ENCODE measurements around the gene DUOX2. TPM values are rescaled to one million over a fixed set of nuclear protein-coding genes. Genes with fewer than 3 reads are reported as not detected.

Gene DUOX2
- total RNA-seq, 2 donors from 2014 or later, result 0.08 to 0.11 TPM

DNA sequence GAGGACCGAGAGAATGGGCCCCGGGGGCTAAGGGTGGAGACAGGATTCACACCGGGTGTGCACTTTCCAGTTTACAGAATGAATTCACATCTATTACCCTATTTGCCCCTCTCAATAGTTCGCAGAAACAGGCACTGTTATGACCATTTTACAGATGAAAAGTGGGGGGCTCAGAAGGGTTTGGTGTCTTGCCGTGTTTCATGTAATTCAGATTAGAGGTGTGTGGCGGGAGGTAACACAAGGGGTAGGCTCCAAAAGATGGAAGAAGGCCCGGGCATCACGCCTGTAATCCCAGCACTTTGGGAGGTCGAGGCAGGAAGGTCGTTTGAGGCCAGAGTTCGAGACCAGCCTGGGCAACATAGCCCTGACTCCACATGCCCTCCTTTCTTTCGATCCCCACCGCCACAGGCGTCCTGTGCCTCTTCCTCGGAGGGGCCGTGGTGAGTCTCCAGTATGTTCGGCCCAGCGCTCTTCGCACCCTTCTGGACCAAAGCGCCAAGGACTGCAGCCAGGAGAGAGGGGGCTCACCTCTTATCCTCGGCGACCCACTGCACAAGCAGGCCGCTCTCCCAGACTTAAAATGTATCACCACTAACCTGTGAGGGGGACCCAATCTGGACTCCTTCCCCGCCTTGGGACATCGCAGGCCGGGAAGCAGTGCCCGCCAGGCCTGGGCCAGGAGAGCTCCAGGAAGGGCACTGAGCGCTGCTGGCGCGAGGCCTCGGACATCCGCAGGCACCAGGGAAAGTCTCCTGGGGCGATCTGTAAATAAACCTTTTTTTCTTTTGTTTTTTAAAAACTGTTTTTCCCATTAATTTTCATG lies 3.5 kb upstream of the DUOX2 start:
- peak overlapping the region; percentile 16 to 32 for H3K4me3 ChIP-seq
- H3K36me3 ChIP-seq, result no peaks in the 10 kb centered on the region
- no peak for DNase-seq (ENCODE audit: low spot score)
- no peak overlapping the region for H3K27ac ChIP-seq
- peaks cover 17 to 20% of the 10 kb centered on the region in 2 donors for H3K27me3 ChIP-seq
- no peak for TF ChIP-seq CTCF (IDR thresholded peaks at IDR 0.05)
- H3K4me1 ChIP-seq, result peaks cover 0 to 32% of the 10 kb centered on the region in 2 donors
- no peaks in the 10 kb centered on the region for H3K9me3 ChIP-seq

- peaks cover 17 to 22% of the 10 kb centered on the region in 2 donors for H3K27me3 ChIP-seq
- no peak overlapping the region for H3K27ac ChIP-seq
- H3K36me3 ChIP-seq, result no peaks in the 10 kb centered on the region
- TF ChIP-seq CTCF (IDR thresholded peaks at IDR 0.05), result no peak
- DNase-seq (ENCODE audit: low spot score), result no peak
- H3K4me1 ChIP-seq, result peaks cover 0 to 39% of the 10 kb centered on the region in 2 donors
- no peak overlapping the region for H3K4me3 ChIP-seq
- no peaks in the 10 kb centered on the region for H3K9me3 ChIP-seq
Observed at GRCh38 chr15:45116482-45117307, 2.7 kb upstream of the DUOX2 start.

DNA sequence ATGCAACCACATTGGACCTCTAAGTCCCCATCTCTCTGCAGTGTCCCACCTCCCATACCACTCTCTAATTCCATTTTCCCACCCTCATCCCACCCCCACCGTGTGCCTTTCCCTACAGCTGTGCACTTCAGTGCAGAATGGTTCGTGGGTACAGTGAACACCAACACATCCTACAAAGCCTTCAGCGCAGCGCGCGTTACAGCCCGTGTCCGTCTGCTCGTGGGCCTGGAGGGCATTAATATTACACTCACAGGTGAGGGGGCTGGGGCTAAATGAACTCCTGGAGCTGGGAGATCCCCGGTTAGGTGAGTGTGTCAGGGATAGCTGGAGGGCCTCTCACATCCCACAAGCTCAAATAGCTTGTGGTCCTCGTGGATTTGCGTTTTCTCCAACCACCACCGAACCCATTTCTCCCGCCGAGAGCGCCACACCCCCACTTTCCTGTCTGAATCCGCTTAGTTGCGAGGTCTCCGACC lies 2.1 kb upstream of the DUOX2 start:
- DNase-seq (ENCODE audit: low spot score), result no peak
- TF ChIP-seq CTCF (IDR thresholded peaks at IDR 0.05), result no peak
- peaks cover 17 to 22% of the 10 kb centered on the region in 2 donors for H3K27me3 ChIP-seq
- H3K4me1 ChIP-seq, result peaks cover 0 to 39% of the 10 kb centered on the region in 2 donors
- H3K9me3 ChIP-seq, result no peaks in the 10 kb centered on the region
- no peaks in the 10 kb centered on the region for H3K36me3 ChIP-seq
- H3K4me3 ChIP-seq, result no peak overlapping the region
- no peak overlapping the region for H3K27ac ChIP-seq

- H3K27me3 ChIP-seq, result peaks cover 17 to 22% of the 10 kb centered on the region in 2 donors
Observed at GRCh38 chr15:45115312-45115820, 1.4 kb upstream of the DUOX2 start.

DNA sequence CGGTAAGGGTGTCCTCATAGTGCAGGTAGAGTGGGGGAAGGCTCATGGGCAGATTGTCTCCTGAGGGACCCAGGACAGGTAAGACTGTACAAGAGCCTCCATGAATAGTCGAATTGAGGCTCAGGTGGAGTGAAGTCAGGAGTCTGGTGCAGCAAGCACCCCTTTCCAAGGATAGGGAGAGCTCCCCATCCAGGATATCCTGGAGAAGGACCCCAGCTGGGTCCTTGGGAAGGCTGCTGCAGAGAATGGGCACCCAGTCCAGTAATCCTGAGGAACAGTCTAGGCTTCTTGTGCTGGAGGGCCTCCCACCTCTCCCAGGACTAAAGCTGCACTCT lies 746 bp upstream of the DUOX2 start:
- peaks cover 0 to 39% of the 10 kb centered on the region in 2 donors for H3K4me1 ChIP-seq
- peaks cover 17 to 22% of the 10 kb centered on the region in 2 donors for H3K27me3 ChIP-seq
- DNase-seq (ENCODE audit: low spot score), result no peak

More at GRCh38 chr15:45115312-45115820, 1.4 kb upstream of the DUOX2 start:
- no peak overlapping the region for H3K4me3 ChIP-seq
- no peaks in the 10 kb centered on the region for H3K9me3 ChIP-seq
- H3K36me3 ChIP-seq, result no peaks in the 10 kb centered on the region
- H3K27ac ChIP-seq, result no peak overlapping the region
- DNase-seq (ENCODE audit: low spot score), result no peak
- H3K4me1 ChIP-seq, result peaks cover 0 to 39% of the 10 kb centered on the region in 2 donors
- TF ChIP-seq CTCF (IDR thresholded peaks at IDR 0.05), result no peak

More for the DNA sequence above, 746 bp upstream of the DUOX2 start:
- no peak for TF ChIP-seq CTCF (IDR thresholded peaks at IDR 0.05)
- H3K9me3 ChIP-seq, result no peaks in the 10 kb centered on the region
- H3K36me3 ChIP-seq, result no peaks in the 10 kb centered on the region
- no peak overlapping the region for H3K27ac ChIP-seq
- peak overlapping the region in 1 of 2 donors; percentile 26 for H3K4me3 ChIP-seq
